Endothelial cell of umbilical vein (primary cell): Measurements from ENCODE around the gene C3orf85. TPM values are rescaled to one million over a fixed set of nuclear protein-coding genes. Genes with fewer than 3 reads are reported as not detected.

Experiments used
- BruUV-seq: library from RNA; stranded (reverse); fragments of 400-500 nt; replicated peaks from 2 replicates; lab custom pipeline; 2021; lab: Mats Ljungman, UMichigan
- CTCF ChIA-PET: fragments of 300-600, 350-600 bp; sonication (Branson Sonifier 250); formaldehyde crosslinking; loops from one replicate; lab custom pipeline; 2021; ENCODE audit warnings: antibody characterized with exemption, inconsistent platforms; lab: Charles Lee
- POLR2A ChIA-PET: fragments of 300-600, 350-600 bp; sonication (Branson Sonifier 250); formaldehyde crosslinking; loops from one replicate; lab custom pipeline; 2021; ENCODE audit warnings: antibody characterized with exemption, inconsistent platforms; lab: Charles Lee
- DNase-seq: peaks from one replicate; pipeline ENCODE4 v3.0.0-alpha.2; 2011; ENCODE audit warnings: low read depth, low spot score
- FAIRE-seq: peaks from 2 replicates; lab custom pipeline; 2011; peaks lifted over from hg19 to GRCh38; lab: Jason Lieb, UNC
- H2AFZ ChIP-seq: 2 replicates; pipeline ENCODE4 v1.6.0; 2012; ENCODE audit warnings: low read depth, low read length, control low read depth, inconsistent platforms
- H3K27ac ChIP-seq: 2 replicates; pipeline ENCODE4 v1.5.1; 2011; ENCODE audit warnings: low read depth, mild to moderate bottlenecking, control low read depth, low read length, moderate library complexity; ENCODE audit not compliant: insufficient read depth
- H3K27me3 ChIP-seq, 2 experiments: 2 replicates each; pipeline versions ENCODE4 v1.6.0 to v1.6.1; 2011; ENCODE audit warnings: low read length in 2 of 2, mixed read lengths in 1 of 2; ENCODE audit not compliant: control insufficient read depth in 2 of 2, insufficient read depth in 2 of 2
- H3K36me3 ChIP-seq, 2 experiments: 2 replicates in 1 of 2; 3 replicates in 1 of 2; pipeline ENCODE4 v1.5.1; 2011; ENCODE audit warnings: low read length in 2 of 2, mild to moderate bottlenecking in 1 of 2, moderate library complexity in 1 of 2; ENCODE audit not compliant: control insufficient read depth in 2 of 2, insufficient read depth in 2 of 2; ENCODE audit errors: extremely low read depth in 1 of 2
- H3K4me1 ChIP-seq: 3 replicates; pipeline ENCODE4 v1.5.1; 2011; ENCODE audit warnings: mild to moderate bottlenecking, low read length; ENCODE audit not compliant: control insufficient read depth, insufficient read depth; ENCODE audit errors: extremely low read depth
- H3K4me2 ChIP-seq: 2 replicates; pipeline ENCODE4 v1.6.1; 2011; ENCODE audit warnings: low read length, control low read depth, mixed read lengths; ENCODE audit not compliant: insufficient read depth
- H3K4me3 ChIP-seq, 3 experiments: fragments of 200-600 bp in 1 of 3; sonication (generic), shearing (Covaris generic) in 1 of 3; replicated peaks in 1 of 3; 2 replicates each; pipeline ENCODE4 v1.5.1; 2011 to 2016; ENCODE audit warnings: control low read depth in 3 of 3, low read length in 3 of 3, mild to moderate bottlenecking in 2 of 3, inconsistent platforms in 1 of 3, low read depth in 1 of 3, moderate library complexity in 1 of 3; ENCODE audit not compliant: insufficient read depth in 1 of 3
- H3K79me2 ChIP-seq: 2 replicates; pipeline ENCODE4 v1.6.0; 2012; ENCODE audit warnings: low read length, inconsistent platforms; ENCODE audit not compliant: control insufficient read depth, insufficient read depth
- H3K9ac ChIP-seq: replicated peaks from 2 replicates; pipeline ENCODE3; 2011; ENCODE audit warnings: low read length, control low read depth; ENCODE audit not compliant: insufficient read depth; ENCODE audit errors: extremely low read depth
- H3K9me1 ChIP-seq: replicated peaks from 3 replicates; pipeline ENCODE4 v1.6.0; 2011; ENCODE audit warnings: mild to moderate bottlenecking, low read length; ENCODE audit not compliant: control insufficient read depth, insufficient read depth; ENCODE audit errors: extremely low read depth
- H3K9me3 ChIP-seq: replicated peaks from 2 replicates; pipeline ENCODE4 v1.5.1; 2012; ENCODE audit warnings: low read length, inconsistent platforms; ENCODE audit not compliant: control insufficient read depth, insufficient read depth
- H4K20me1 ChIP-seq: replicated peaks from 2 replicates; pipeline ENCODE3; 2011; ENCODE audit warnings: mild to moderate bottlenecking, low read length; ENCODE audit not compliant: control insufficient read depth, insufficient read depth; ENCODE audit errors: extremely low read depth
- EZH2 ChIP-seq: IDR thresholded peaks from 2 replicates; pipeline ENCODE4 v1.6.1; 2012; ENCODE audit warnings: borderline replicate concordance, low read depth, mild to moderate bottlenecking, moderate library complexity, low read length, inconsistent platforms; ENCODE audit not compliant: severe bottlenecking
- FOS ChIP-seq: IDR thresholded peaks from 2 replicates; pipeline ENCODE4 v1.6.1; 2011; ENCODE audit warnings: mild to moderate bottlenecking, low read length, moderate library complexity, borderline replicate concordance; ENCODE audit not compliant: insufficient read depth
- GATA2 ChIP-seq: IDR thresholded peaks from 2 replicates; pipeline ENCODE4 v1.7.0; 2011; ENCODE audit warnings: low read depth, mild to moderate bottlenecking, moderate library complexity, mixed read lengths, low read length; ENCODE audit not compliant: insufficient read length, insufficient read depth
- JUN ChIP-seq: IDR thresholded peaks from 2 replicates; pipeline ENCODE4 v1.6.1; 2011; ENCODE audit warnings: borderline replicate concordance, low read depth; ENCODE audit not compliant: insufficient read length, insufficient read depth
- MAX ChIP-seq: IDR thresholded peaks from 2 replicates; pipeline ENCODE4 v1.6.1; 2011; ENCODE audit not compliant: insufficient read depth, insufficient read length
- MYC ChIP-seq: IDR thresholded peaks from one replicate; pipeline ENCODE4 v1.6.1; 2011; ENCODE audit warnings: mild to moderate bottlenecking, low read depth, low read length
- POLR2A ChIP-seq: IDR thresholded peaks from 2 replicates; pipeline ENCODE4 v1.6.1; 2012; ENCODE audit warnings: low read depth, mild to moderate bottlenecking, control low read depth, low read length
- POLR2AphosphoS5 ChIP-seq: IDR thresholded peaks from 2 replicates; pipeline ENCODE4 v1.6.1; 2012; ENCODE audit warnings: low read depth, mild to moderate bottlenecking, control low read depth, low read length, moderate library complexity; ENCODE audit not compliant: insufficient read depth
- dilution Hi-C: fragments of 300-500 bp; cut with MboI; formaldehyde crosslinking; loops from one replicate; pipeline ENCODE4 v1.15.0; 2019; ENCODE audit warnings: low sequenced_read_pairs; ENCODE audit not compliant: extremely low pct_ligation_motif_present
- intact Hi-C: fragments of 100-400 bp; cut with micrococcal nuclease; formaldehyde crosslinking; loops from one replicate; pipeline ENCODE4 v1.10.0; 2022
- polyA plus RNA-seq, 4 experiments: library from polyadenylated mRNA; depleted of rRNA in 3 of 4; stranded (reverse) in 3 of 4; unstranded in 1 of 4; fragments of >200 nt; gene quantifications; 2 replicates each; pipeline versions ENCODE4 v1.2.1 to v1.2.3, GENCODE V29; 2011 to 2012; ENCODE audit warnings: missing spikeins in 1 of 4
- total RNA-seq: library from RNA; stranded (reverse); gene quantifications from 2 replicates; pipeline ENCODE4 v1.2.3, GENCODE V29; 2021
- TF ChIP-seq, protein P1 (sequence below), 2 donors: IDR thresholded peaks; 1 replicate in 1 of 2; 2 replicates in 1 of 2; pipeline ENCODE4 v1.5.1; 2011; ENCODE audit warnings: low read length in 2 of 2, mild to moderate bottlenecking in 2 of 2, moderate library complexity in 2 of 2, control low read depth in 1 of 2, inconsistent platforms in 1 of 2, low read depth in 1 of 2; ENCODE audit not compliant: insufficient read depth in 1 of 2; ENCODE audit errors: extremely low read depth in 1 of 2

C3orf85 gene
- total and polyA plus RNA-seq, 2 donors (not counting 3 experiments of a cell fraction or from before 2014, with no cell fraction given): not detected

DNA sequence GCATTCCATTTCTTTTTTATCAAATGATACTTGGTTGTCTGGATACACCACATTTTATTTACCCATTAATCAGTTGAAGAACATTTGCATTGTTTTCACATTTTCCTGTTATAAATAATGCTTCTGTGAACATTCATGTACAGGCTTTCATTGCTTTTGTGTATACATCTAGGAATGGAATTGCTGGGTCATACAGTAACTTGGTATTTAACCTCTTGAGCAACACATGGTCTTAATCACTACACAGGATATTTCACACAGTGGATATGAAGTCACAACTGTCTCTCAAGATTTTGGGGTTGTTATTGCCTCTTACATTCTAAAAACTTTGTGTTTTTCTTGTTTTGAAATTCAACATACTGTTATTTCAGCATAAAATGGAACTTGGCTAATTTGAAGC is 48.2 kb downstream of the C3orf85 start:
- Histone ChIP-seq H3K27ac (no peak overlapping the region), H3K4me1 (no peaks in the 10 kb centered on the region), H3K36me3 (no peaks in the 10 kb centered on the region), H3K4me2 (no peak overlapping the region), H4K20me1 (no peaks in the 10 kb centered on the region), H3K9me3 (no peaks in the 10 kb centered on the region), H3K27me3 (no peaks in the 10 kb centered on the region), H3K9ac (no peak overlapping the region), H3K79me2 (no peaks in the 10 kb centered on the region), H3K9me1 (no peaks in the 10 kb centered on the region), H2AFZ (no peak overlapping the region), H3K4me3 (no peak overlapping the region)
- intact Hi-C loops: no loop called here
- dilution Hi-C loops: no loop called here
- no TSS peak for BruUV-seq
- CTCF ChIA-PET: no interaction called here
- FAIRE-seq (no peak), DNase-seq (no peak)
- no peak for TF ChIP-seq JUN
- no peak for TF ChIP-seq MYC
- TF ChIP-seq, protein P1, sequence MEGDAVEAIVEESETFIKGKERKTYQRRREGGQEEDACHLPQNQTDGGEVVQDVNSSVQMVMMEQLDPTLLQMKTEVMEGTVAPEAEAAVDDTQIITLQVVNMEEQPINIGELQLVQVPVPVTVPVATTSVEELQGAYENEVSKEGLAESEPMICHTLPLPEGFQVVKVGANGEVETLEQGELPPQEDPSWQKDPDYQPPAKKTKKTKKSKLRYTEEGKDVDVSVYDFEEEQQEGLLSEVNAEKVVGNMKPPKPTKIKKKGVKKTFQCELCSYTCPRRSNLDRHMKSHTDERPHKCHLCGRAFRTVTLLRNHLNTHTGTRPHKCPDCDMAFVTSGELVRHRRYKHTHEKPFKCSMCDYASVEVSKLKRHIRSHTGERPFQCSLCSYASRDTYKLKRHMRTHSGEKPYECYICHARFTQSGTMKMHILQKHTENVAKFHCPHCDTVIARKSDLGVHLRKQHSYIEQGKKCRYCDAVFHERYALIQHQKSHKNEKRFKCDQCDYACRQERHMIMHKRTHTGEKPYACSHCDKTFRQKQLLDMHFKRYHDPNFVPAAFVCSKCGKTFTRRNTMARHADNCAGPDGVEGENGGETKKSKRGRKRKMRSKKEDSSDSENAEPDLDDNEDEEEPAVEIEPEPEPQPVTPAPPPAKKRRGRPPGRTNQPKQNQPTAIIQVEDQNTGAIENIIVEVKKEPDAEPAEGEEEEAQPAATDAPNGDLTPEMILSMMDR (IDR thresholded peaks at IDR 0.05; ENCODE audit: extremely low read depth in 1 of 2, insufficient read depth in 1 of 2, low read depth in 1 of 2, low read length in 2 of 2): no peak
- TF ChIP-seq POLR2A: no peak
- TF ChIP-seq GATA2: no peak
- TF ChIP-seq EZH2: no peak
- TF ChIP-seq MAX: no peak
- TF ChIP-seq FOS: no peak
- no peak for TF ChIP-seq POLR2AphosphoS5
- POLR2A ChIA-PET: no interaction called here
